Fibroblast of gingiva (primary cell): ENCODE data around the gene TBC1D20.
"Not testable (repeated sequence)": the region's sequence is repeated elsewhere in the genome, so short reads cannot be mapped to it uniquely, and the experiment has no call there.

Source experiments
- DNase-seq: peaks from one replicate; pipeline ENCODE4 v3.0.0-alpha.2; 2011; ENCODE audit warnings: low read depth

The TBC1D20 gene

GRCh38 chr20:475463-476357 lies 13.4 kb upstream of the TBC1D20 start:
- peak; percentile 12 for DNase-seq

- DNase-seq = peak; percentile 53
Measured at GRCh38 chr20:474581-474980, 12.2 kb upstream of the TBC1D20 start.

GRCh38 chr20:472889-473292 lies 10.6 kb upstream of the TBC1D20 start:
- DNase-seq = no peak

GRCh38 chr20:472137-472846 lies 10.0 kb upstream of the TBC1D20 start:
- no peak for DNase-seq

GRCh38 chr20:469746-470490 lies 7.6 kb upstream of the TBC1D20 start:
- no peak for DNase-seq

- no peak for DNase-seq
Measured at GRCh38 chr20:467755-468154, 5.4 kb upstream of the TBC1D20 start.

- peak; percentile 36 for DNase-seq
Measured at GRCh38 chr20:461254-462198, 807 bp downstream of the TBC1D20 start.

- peak; percentile 69 for DNase-seq
Measured at GRCh38 chr20:460707-461106, 1.6 kb downstream of the TBC1D20 start.

GRCh38 chr20:460180-460579 lies 2.2 kb downstream of the TBC1D20 start:
- DNase-seq = no peak

- no peak for DNase-seq
Measured at GRCh38 chr20:458776-459175, 3.6 kb downstream of the TBC1D20 start.

GRCh38 chr20:454951-455350 lies 7.4 kb downstream of the TBC1D20 start:
- no peak for DNase-seq

- not testable (repeated sequence) for DNase-seq
Measured at GRCh38 chr20:452021-452420, 10.3 kb downstream of the TBC1D20 start.

- no peak for DNase-seq
Measured at GRCh38 chr20:445514-446336, 16.6 kb downstream of the TBC1D20 start.

GRCh38 chr20:444862-445426 lies 17.4 kb downstream of the TBC1D20 start:
- DNase-seq = peak; percentile 66

GRCh38 chr20:444117-444516 lies 18.2 kb downstream of the TBC1D20 start:
- DNase-seq = no peak

GRCh38 chr20:443223-443775 lies 19.0 kb downstream of the TBC1D20 start:
- no peak for DNase-seq

- no peak for DNase-seq
Measured at GRCh38 chr20:440636-441035, 21.7 kb downstream of the TBC1D20 start.

- no peak for DNase-seq
Measured at GRCh38 chr20:440148-440547, 22.2 kb downstream of the TBC1D20 start.

GRCh38 chr20:438571-439469 lies 23.5 kb downstream of the TBC1D20 start:
- no peak for DNase-seq
